H9 (cell line): ENCODE results near the gene ST8SIA6. TPM values are rescaled to one million over a fixed set of nuclear protein-coding genes. Genes with fewer than 3 reads are reported as not detected.

Experiments used
- DNase-seq: peaks from one replicate; pipeline ENCODE4 v3.0.0-alpha.2; 2017
- H2AFZ ChIP-seq: one replicate; pipeline ENCODE4 v1.6.1; 2013; ENCODE audit warnings: mild to moderate bottlenecking, low read length, control low read depth, moderate library complexity
- H2AK5ac ChIP-seq: 2 replicates; pipeline ENCODE4 v1.6.1; 2013; ENCODE audit warnings: low read length, control low read depth, mixed read lengths; ENCODE audit not compliant: insufficient read length
- H2BK120ac ChIP-seq: one replicate; pipeline ENCODE4 v1.6.1; 2013; ENCODE audit warnings: low read depth, mild to moderate bottlenecking, low read length, control low read depth, inconsistent platforms; ENCODE audit not compliant: poor library complexity, severe bottlenecking
- H2BK12ac ChIP-seq: 2 replicates; pipeline ENCODE4 v1.6.1; 2013; ENCODE audit warnings: low read length, control low read depth, mixed read lengths, low read depth; ENCODE audit not compliant: insufficient read length
- H2BK15ac ChIP-seq: 2 replicates; pipeline ENCODE4 v1.6.1; 2013; ENCODE audit warnings: low read depth, low read length, control low read depth
- H2BK20ac ChIP-seq: one replicate; pipeline ENCODE4 v1.6.1; 2013; ENCODE audit warnings: low read depth, mild to moderate bottlenecking, low read length, control low read depth, inconsistent platforms; ENCODE audit not compliant: poor library complexity, severe bottlenecking
- H2BK5ac ChIP-seq: 2 replicates; pipeline ENCODE4 v1.6.1; 2013; ENCODE audit warnings: low read length, control low read depth, mixed read lengths; ENCODE audit not compliant: insufficient read length
- H3K14ac ChIP-seq: 2 replicates; pipeline ENCODE4 v1.6.1; 2013; ENCODE audit warnings: low read length, control low read depth; ENCODE audit not compliant: insufficient read depth
- H3K18ac ChIP-seq: 2 replicates; pipeline ENCODE4 v1.6.1; 2013; ENCODE audit warnings: low read depth, mild to moderate bottlenecking, mixed read lengths, low read length, control low read depth; ENCODE audit not compliant: insufficient read length
- H3K23ac ChIP-seq: 2 replicates; pipeline ENCODE4 v1.6.1; 2013; ENCODE audit warnings: low read length, control low read depth, mixed read lengths, low read depth; ENCODE audit not compliant: insufficient read length
- H3K23me2 ChIP-seq: 2 replicates; pipeline ENCODE4 v1.6.1; 2013; ENCODE audit warnings: low read depth, mild to moderate bottlenecking, mixed read lengths, low read length, control low read depth; ENCODE audit not compliant: insufficient read length, poor library complexity, severe bottlenecking
- H3K27ac ChIP-seq: 2 replicates; pipeline ENCODE4 v1.5.1; 2013; ENCODE audit warnings: low read length, control low read depth, mixed read lengths, low read depth; ENCODE audit not compliant: insufficient read length
- H3K27me3 ChIP-seq: 2 replicates; pipeline ENCODE4 v1.6.1; 2013; ENCODE audit warnings: low read length, control low read depth, inconsistent platforms; ENCODE audit not compliant: insufficient read depth
- H3K4ac ChIP-seq: 2 replicates; pipeline ENCODE4 v1.6.1; 2013; ENCODE audit warnings: low read depth, mild to moderate bottlenecking, control low read depth, inconsistent platforms, low read length, moderate library complexity
- H3K4me1 ChIP-seq: 2 replicates; pipeline ENCODE4 v1.6.1; 2013; ENCODE audit warnings: low read length, control low read depth, inconsistent platforms; ENCODE audit not compliant: insufficient read depth
- H3K4me2 ChIP-seq: 2 replicates; pipeline ENCODE4 v1.6.1; 2013; ENCODE audit warnings: low read length, control low read depth, mixed read lengths; ENCODE audit not compliant: insufficient read length, insufficient read depth
- H3K56ac ChIP-seq: 2 replicates; pipeline ENCODE4 v1.6.1; 2013; ENCODE audit warnings: low read depth, mild to moderate bottlenecking, mixed read lengths, low read length, control low read depth; ENCODE audit not compliant: insufficient read length
- H3K79me1 ChIP-seq: 2 replicates; pipeline ENCODE4 v1.6.1; 2013; ENCODE audit warnings: low read depth, mild to moderate bottlenecking, moderate library complexity, low read length, control low read depth, inconsistent platforms; ENCODE audit not compliant: insufficient read depth, poor library complexity, severe bottlenecking
- H3K79me2 ChIP-seq: 2 replicates; pipeline ENCODE4 v1.6.1; 2013; ENCODE audit warnings: low read length, control low read depth, inconsistent platforms; ENCODE audit not compliant: insufficient read depth
- H3K9ac ChIP-seq: 2 replicates; pipeline ENCODE4 v1.6.1; 2013; ENCODE audit warnings: low read length, control low read depth, mixed read lengths; ENCODE audit not compliant: insufficient read length; ENCODE audit errors: extremely low read depth
- H3K9me3 ChIP-seq: one replicate; pipeline ENCODE4 v1.6.1; 2013; ENCODE audit warnings: low read depth, low read length, inconsistent platforms; ENCODE audit not compliant: control insufficient read depth
- H3T11ph ChIP-seq: one replicate; pipeline ENCODE4 v1.6.1; 2013; ENCODE audit warnings: mild to moderate bottlenecking, low read length, control low read depth, inconsistent platforms
- H4K20me1 ChIP-seq: one replicate; pipeline ENCODE4 v1.6.1; 2013; ENCODE audit not compliant: control insufficient read depth, insufficient read length, insufficient read depth
- H4K5ac ChIP-seq: 2 replicates; pipeline ENCODE4 v1.6.1; 2013; ENCODE audit warnings: low read depth, mild to moderate bottlenecking, mixed read lengths, low read length, control low read depth; ENCODE audit not compliant: insufficient read length
- H4K8ac ChIP-seq: replicated peaks from 2 replicates; pipeline ENCODE4 v1.6.1; 2013; ENCODE audit warnings: low read length, control low read depth, mixed read lengths, low read depth; ENCODE audit not compliant: insufficient read length
- H4K91ac ChIP-seq: 2 replicates; pipeline ENCODE4 v1.6.1; 2013; ENCODE audit warnings: low read depth, mild to moderate bottlenecking, moderate library complexity, mixed read lengths, low read length, control low read depth; ENCODE audit not compliant: insufficient read length
- H3K27ac Mint-ChIP-seq, 3 experiments: 2 replicates in 2 of 3; 3 replicates in 1 of 3; pipeline ENCODE4 v1.8.0; 2020 to 2021; ENCODE audit warnings: mixed read lengths in 3 of 3, mild to moderate bottlenecking in 1 of 3, moderate library complexity in 1 of 3
- H3K27me3 Mint-ChIP-seq: 2 replicates; pipeline ENCODE4 v1.8.0; 2021; ENCODE audit warnings: low read depth, mild to moderate bottlenecking, moderate library complexity, mixed read lengths
- H3K36me3 Mint-ChIP-seq, 3 experiments: 2 replicates in 2 of 3; 3 replicates in 1 of 3; pipeline ENCODE4 v1.8.0; 2020 to 2021; ENCODE audit warnings: low read depth in 3 of 3, mixed read lengths in 3 of 3; ENCODE audit not compliant: insufficient read depth in 1 of 3
- H3K4me1 Mint-ChIP-seq, 2 experiments: 2 replicates each; pipeline ENCODE4 v1.8.0; 2020; ENCODE audit warnings: mixed read lengths in 2 of 2
- H3K4me3 Mint-ChIP-seq, 2 experiments: 2 replicates in 1 of 2; 3 replicates in 1 of 2; pipeline ENCODE4 v1.8.0; 2020 to 2021; ENCODE audit warnings: mild to moderate bottlenecking in 2 of 2, mixed read lengths in 2 of 2, moderate library complexity in 1 of 2
- H3K9me3 Mint-ChIP-seq, 2 experiments: 2 replicates in 1 of 2; 3 replicates in 1 of 2; pipeline ENCODE4 v1.8.0; 2020; ENCODE audit warnings: mild to moderate bottlenecking in 2 of 2, mixed read lengths in 2 of 2, moderate library complexity in 1 of 2
- CTCF ChIP-seq: fragments of 200-600 bp; sonication (generic); conservative IDR thresholded peaks from 3 replicates; pipeline ENCODE4 v1.8.0; 2021; ENCODE audit warnings: antibody characterized with exemption, mild to moderate bottlenecking
- WGBS: extraction: QIAGEN DNeasy Blood & Tissue Kit; methylation state at CpG from one replicate; pipeline ENCODE4 v1.1.7; 2013; ENCODE audit warnings: missing lambda C conversion rate, low lambda C conversion rate, mixed read lengths; ENCODE audit not compliant: insufficient read length; ENCODE audit errors: extremely low coverage; 5-methylcytosine and 5-hydroxymethylcytosine counted together
- total RNA-seq: library from RNA; stranded (reverse); gene quantifications from 2 replicates; pipeline ENCODE4 v1.2.1, GENCODE V29; 2021

ST8SIA6 gene
- total RNA-seq, 1 experiment from 2014 or later = 0.37 TPM

GRCh38 chr10:17272648-17273047 lies 181.7 kb downstream of the ST8SIA6 start:
- Histone ChIP-seq H3T11ph (no peak overlapping the region), H3K18ac (no peak overlapping the region), H3K79me1 (no peaks in the 10 kb centered on the region), H3K27me3 (no peaks in the 10 kb centered on the region), H3K23ac (no peak overlapping the region), H3K56ac (no peak overlapping the region), H2BK20ac (no peak overlapping the region), H2BK15ac (no peak overlapping the region), H2BK5ac (no peak overlapping the region), H4K91ac (no peak overlapping the region), H2BK12ac (no peak overlapping the region), H2BK120ac (no peak overlapping the region), H3K27ac (no peak overlapping the region), H4K8ac (no peak overlapping the region), H2AFZ (no peak overlapping the region), H3K9me3 (no peaks in the 10 kb centered on the region), H3K4me1 (no peaks in the 10 kb centered on the region), H4K20me1 (no peaks in the 10 kb centered on the region), H2AK5ac (no peak overlapping the region), H3K14ac (no peak overlapping the region), H3K23me2 (no peaks in the 10 kb centered on the region), H3K4ac (no peak overlapping the region), H3K9ac (no peak overlapping the region), H3K79me2 (no peaks in the 10 kb centered on the region), H3K4me2 (no peak overlapping the region), H4K5ac (no peak overlapping the region)
- peaks cover 4 to 19% (median 9%) of the 10 kb centered on the region in 3 experiments for H3K36me3 Mint-ChIP-seq
- no peak for TF ChIP-seq CTCF
- peaks cover 2% of the 10 kb centered on the region; the same call in 1 of the 2 replicates for H3K27me3 Mint-ChIP-seq
- peaks cover 17 to 23% of the 10 kb centered on the region in 2 experiments for H3K9me3 Mint-ChIP-seq
- H3K4me3 Mint-ChIP-seq = no peak overlapping the region
- no CpG with 5 or more reads among the region's 12 CpGs for WGBS
- no peak for DNase-seq
- no peak overlapping the region; a peak in 2 of 7 replicates for H3K27ac Mint-ChIP-seq
- H3K4me1 Mint-ChIP-seq = peaks cover 5 to 6% of the 10 kb centered on the region in 2 experiments; a peak in 3 of 4 replicates

Other genes starting within 250 kb of the ST8SIA6 start
- 232 and 240 TPM in 2 replicates for gene VIM, start 226.4 kb downstream of the ST8SIA6 start, total RNA-seq
- 23.7 and 25.0 TPM in 2 replicates for gene HACD1, start 162.8 kb upstream of the ST8SIA6 start, total RNA-seq
- gene STAM, start 189.6 kb upstream of the ST8SIA6 start, total RNA-seq = 26.9 and 29.3 TPM in 2 replicates